Prostate gland (tissue), 2 donors: Measurements from ENCODE around the gene KIFC3.

Experiments
- POLR2A ChIP-seq: fragments of 450-650 bp; IDR thresholded peaks from one replicate; pipeline ENCODE4 v1.6.1; 2016; ENCODE audit warnings: antibody characterized with exemption, mild to moderate bottlenecking
- POLR2AphosphoS5 ChIP-seq: sonication (generic); formaldehyde crosslinking; IDR thresholded peaks from one replicate; pipeline ENCODE4 v1.6.1; 2017; ENCODE audit warnings: antibody characterized with exemption
- TF ChIP-seq, protein P1 (sequence below), 4 experiments: fragments of 200-600 bp in 2 of 4; fragments of 450-650 bp in 2 of 4; sonication (generic) in 2 of 4; IDR thresholded peaks; 1 replicate in 3 of 4; 2 replicates in 1 of 4; pipeline ENCODE4 v1.5.1; 2016 to 2019; ENCODE audit warnings: antibody characterized with exemption in 4 of 4, mild to moderate bottlenecking in 2 of 4, moderate library complexity in 2 of 4

DNA sequence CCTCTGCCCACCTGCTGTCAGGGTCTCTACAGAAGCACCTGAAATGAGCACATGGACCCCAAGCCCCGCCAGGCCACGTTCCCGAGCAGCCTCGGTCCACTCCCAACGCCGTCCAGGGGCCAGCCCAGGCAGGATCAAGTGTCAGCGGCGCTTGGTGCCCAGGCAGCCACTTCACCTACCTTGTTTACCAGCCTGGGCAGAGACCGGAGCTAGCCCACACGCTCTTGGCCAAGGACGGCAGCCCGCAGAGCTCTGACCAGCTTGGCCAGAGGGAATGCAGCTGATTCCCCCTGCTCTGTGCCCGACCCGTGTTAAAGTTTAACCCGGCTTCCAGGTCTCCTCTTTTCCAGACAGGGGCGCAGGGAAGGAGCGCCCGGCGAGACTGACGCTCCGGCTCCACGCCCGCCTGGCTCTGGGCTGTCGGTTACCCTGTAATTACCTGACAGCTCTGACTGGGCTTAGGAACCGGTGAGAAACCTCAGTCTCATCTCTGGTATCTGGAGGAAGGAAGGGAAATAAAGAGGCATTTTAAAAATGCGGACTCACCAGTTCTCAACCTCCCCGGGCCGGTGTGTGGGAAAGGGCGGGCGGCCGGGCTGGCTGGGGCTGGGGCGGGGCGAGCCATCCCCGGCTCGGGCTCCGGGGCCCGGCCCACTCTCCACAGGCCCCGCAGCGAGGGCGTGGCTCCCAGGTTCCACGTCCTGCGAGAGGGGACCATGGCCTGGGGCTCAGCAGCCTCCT is 4.6 kb downstream of the KIFC3 start:
- TF ChIP-seq POLR2A (no peak), POLR2AphosphoS5 (peak; percentile 70)
- TF ChIP-seq, protein P1, sequence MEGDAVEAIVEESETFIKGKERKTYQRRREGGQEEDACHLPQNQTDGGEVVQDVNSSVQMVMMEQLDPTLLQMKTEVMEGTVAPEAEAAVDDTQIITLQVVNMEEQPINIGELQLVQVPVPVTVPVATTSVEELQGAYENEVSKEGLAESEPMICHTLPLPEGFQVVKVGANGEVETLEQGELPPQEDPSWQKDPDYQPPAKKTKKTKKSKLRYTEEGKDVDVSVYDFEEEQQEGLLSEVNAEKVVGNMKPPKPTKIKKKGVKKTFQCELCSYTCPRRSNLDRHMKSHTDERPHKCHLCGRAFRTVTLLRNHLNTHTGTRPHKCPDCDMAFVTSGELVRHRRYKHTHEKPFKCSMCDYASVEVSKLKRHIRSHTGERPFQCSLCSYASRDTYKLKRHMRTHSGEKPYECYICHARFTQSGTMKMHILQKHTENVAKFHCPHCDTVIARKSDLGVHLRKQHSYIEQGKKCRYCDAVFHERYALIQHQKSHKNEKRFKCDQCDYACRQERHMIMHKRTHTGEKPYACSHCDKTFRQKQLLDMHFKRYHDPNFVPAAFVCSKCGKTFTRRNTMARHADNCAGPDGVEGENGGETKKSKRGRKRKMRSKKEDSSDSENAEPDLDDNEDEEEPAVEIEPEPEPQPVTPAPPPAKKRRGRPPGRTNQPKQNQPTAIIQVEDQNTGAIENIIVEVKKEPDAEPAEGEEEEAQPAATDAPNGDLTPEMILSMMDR (IDR thresholded peaks at IDR 0.05) = no peak
